KMS-11 (cell line): ENCODE measurements around the gene EN1.

Source experiments
- H2AFZ ChIP-seq: fragments of 200-600 bp; sonication (generic); 2 replicates; pipeline ENCODE4 v1.6.1; 2016; ENCODE audit warnings: antibody characterized with exemption, mixed run types, low read depth
- H3K27ac ChIP-seq: fragments of 200-600 bp; sonication (generic); 2 replicates; pipeline ENCODE4 v1.6.1; 2016; ENCODE audit warnings: mild to moderate bottlenecking, mixed run types
- H3K27me3 ChIP-seq: fragments of 200-600 bp; sonication (generic); 2 replicates; pipeline ENCODE4 v1.6.1; 2017; ENCODE audit warnings: mild to moderate bottlenecking, low read depth, mixed run types, moderate library complexity; ENCODE audit not compliant: insufficient read depth
- H3K36me3 ChIP-seq: fragments of 200-600 bp; sonication (generic); 2 replicates; pipeline ENCODE4 v1.6.1; 2017; ENCODE audit warnings: mild to moderate bottlenecking, mixed run types; ENCODE audit not compliant: insufficient read depth
- H3K4me1 ChIP-seq: fragments of 200-600 bp; sonication (generic); 2 replicates; pipeline ENCODE4 v1.6.1; 2016; ENCODE audit warnings: mild to moderate bottlenecking, low read depth, mixed run types; ENCODE audit not compliant: poor library complexity, severe bottlenecking
- H3K4me2 ChIP-seq: fragments of 200-600 bp; sonication (generic); 2 replicates; pipeline ENCODE4 v1.7.0; 2016; ENCODE audit warnings: mild to moderate bottlenecking, mixed run types
- H3K4me3 ChIP-seq: fragments of 200-600 bp; sonication (generic); IDR thresholded peaks from 2 replicates; pipeline ENCODE4 v1.6.1; 2017; ENCODE audit warnings: low read depth, low read length, mixed read lengths; ENCODE audit not compliant: insufficient read depth
- H3K79me2 ChIP-seq: fragments of 200-600 bp; sonication (generic); 2 replicates; pipeline ENCODE4 v1.6.1; 2016; ENCODE audit warnings: low read depth, mixed run types; ENCODE audit not compliant: insufficient read depth
- H3K9ac ChIP-seq: fragments of 200-600 bp; sonication (generic); 2 replicates; pipeline ENCODE4 v1.6.1; 2016; ENCODE audit warnings: mild to moderate bottlenecking, mixed run types
- H4K20me1 ChIP-seq: fragments of 200-600 bp; sonication (generic); 2 replicates; pipeline ENCODE4 v1.6.1; 2016; ENCODE audit warnings: mild to moderate bottlenecking, mixed run types; ENCODE audit not compliant: insufficient read depth
- CTCF ChIP-seq: fragments of 200-600 bp; sonication (generic); conservative IDR thresholded peaks from 2 replicates; pipeline ENCODE4 v1.6.1; 2017; ENCODE audit warnings: low read depth, mild to moderate bottlenecking, antibody characterized with exemption, low read length, moderate library complexity, mixed read lengths

The EN1 gene

GRCh38 chr2:118845522-118846441, 1.7 kb downstream of the EN1 start:
- Histone ChIP-seq H2AFZ (no peak overlapping the region), H3K9ac (no peak overlapping the region), H3K36me3 (no peaks in the 10 kb centered on the region), H3K4me3 (no peak overlapping the region), H4K20me1 (no peaks in the 10 kb centered on the region), H3K27me3 (no peaks in the 10 kb centered on the region), H3K79me2 (no peaks in the 10 kb centered on the region), H3K4me1 (no peaks in the 10 kb centered on the region), H3K27ac (no peak overlapping the region), H3K4me2 (no peak overlapping the region)
- no peak for TF ChIP-seq CTCF

DNA sequence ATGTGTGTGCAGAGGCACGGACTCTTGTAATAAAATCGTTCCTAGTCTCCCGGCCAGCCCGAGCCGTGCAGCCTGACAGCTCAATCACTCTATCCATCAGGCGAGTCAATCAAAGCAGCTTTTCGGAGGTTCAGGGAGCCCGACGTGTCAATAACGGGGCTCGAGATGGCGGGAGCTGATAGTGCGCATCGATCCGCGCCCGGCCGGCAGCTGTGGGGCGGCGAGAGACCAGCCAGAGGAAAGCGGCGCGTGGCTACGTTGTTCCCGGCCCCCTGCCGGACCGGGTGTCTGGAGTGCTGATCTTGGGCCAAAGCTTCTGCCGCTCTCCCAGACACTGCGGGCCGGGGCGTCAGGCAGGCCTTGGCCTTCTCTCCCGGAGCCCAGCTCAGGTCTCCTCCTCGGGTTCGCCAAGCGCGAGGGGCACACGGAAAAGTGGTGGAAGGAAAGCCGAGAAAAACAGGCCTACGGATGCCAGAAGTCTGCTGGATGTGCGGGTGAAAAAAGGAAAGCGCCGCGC, 2.4 kb downstream of the EN1 start:
- Histone ChIP-seq H3K27me3 (no peaks in the 10 kb centered on the region), H3K4me1 (no peaks in the 10 kb centered on the region)

GRCh38 chr2:118844261-118845004, 3.0 kb downstream of the EN1 start:
- Histone ChIP-seq H3K9ac (no peak overlapping the region), H3K4me3 (no peak overlapping the region), H2AFZ (no peak overlapping the region), H3K79me2 (no peaks in the 10 kb centered on the region), H4K20me1 (no peaks in the 10 kb centered on the region), H3K4me1 (no peaks in the 10 kb centered on the region), H3K36me3 (no peaks in the 10 kb centered on the region), H3K27ac (no peak overlapping the region), H3K27me3 (no peaks in the 10 kb centered on the region), H3K4me2 (no peak overlapping the region)
- TF ChIP-seq CTCF = no peak

More for the DNA sequence above, 2.4 kb downstream of the EN1 start:
- no peak overlapping the region for H3K27ac ChIP-seq
- TF ChIP-seq CTCF = no peak
- H3K4me2 ChIP-seq = no peak overlapping the region
- no peaks in the 10 kb centered on the region for H3K79me2 ChIP-seq
- no peaks in the 10 kb centered on the region for H4K20me1 ChIP-seq
- no peak overlapping the region for H3K4me3 ChIP-seq
- H3K9ac ChIP-seq = no peak overlapping the region
- H3K36me3 ChIP-seq = no peaks in the 10 kb centered on the region
- no peak overlapping the region for H2AFZ ChIP-seq

DNA sequence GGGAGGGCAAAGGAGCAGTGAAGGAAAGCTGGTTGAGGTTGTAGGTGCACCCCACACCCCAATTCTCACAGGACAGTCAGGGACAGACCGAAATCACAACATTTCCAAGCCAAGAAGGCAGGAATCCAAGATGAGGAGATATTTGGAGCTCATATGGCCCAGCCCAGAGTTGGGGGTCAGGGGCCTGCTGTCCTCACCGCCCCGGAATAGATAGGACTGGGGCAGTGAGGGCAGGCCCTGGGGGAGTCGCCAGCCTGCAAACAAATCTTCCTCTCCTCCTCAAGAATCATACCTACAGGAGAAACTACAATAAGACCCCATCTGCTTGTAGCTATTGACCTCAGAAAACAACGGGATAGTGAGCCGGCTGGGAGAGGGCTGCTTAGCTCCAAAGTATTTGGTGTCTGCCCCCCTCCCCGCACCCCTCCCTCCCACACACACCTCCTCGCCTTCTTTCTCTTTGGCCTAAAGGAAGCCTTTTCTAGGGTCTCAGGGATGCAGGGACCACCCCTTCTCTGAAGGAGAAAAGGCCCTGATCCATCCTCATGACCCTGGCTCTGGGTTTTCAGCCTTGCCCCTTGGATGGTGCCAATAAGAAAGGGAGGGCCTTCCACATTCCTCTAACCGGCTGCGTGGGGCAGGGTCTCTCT, 3.8 kb downstream of the EN1 start:
- no peak for TF ChIP-seq CTCF
- no peaks in the 10 kb centered on the region for H3K4me1 ChIP-seq
- no peaks in the 10 kb centered on the region for H4K20me1 ChIP-seq
- H3K27ac ChIP-seq = no peak overlapping the region
- no peak overlapping the region for H3K9ac ChIP-seq
- H3K4me3 ChIP-seq = no peak overlapping the region
- no peaks in the 10 kb centered on the region for H3K79me2 ChIP-seq
- no peaks in the 10 kb centered on the region for H3K36me3 ChIP-seq
- no peak overlapping the region for H2AFZ ChIP-seq
- no peaks in the 10 kb centered on the region for H3K27me3 ChIP-seq
- no peak overlapping the region for H3K4me2 ChIP-seq
